ENCODE measurements around the gene TXNDC12.

- TF ChIP-seq POLR2A (IDR thresholded peaks at IDR 0.05; ENCODE audit: low read length) (no peak), JUN (IDR thresholded peaks at IDR 0.05) (no peak)
Measured at GRCh38 chr1:52032785-52033131, 22.2 kb downstream of the TXNDC12 start.
